ENCODE data around the gene NCBP3. TPM values are rescaled to one million over a fixed set of nuclear protein-coding genes. Genes with fewer than 3 reads are reported as not detected.
"Not testable (repeated sequence)": the region's sequence is repeated elsewhere in the genome, so short reads cannot be mapped to it uniquely, and the experiment has no call there.

NCBP3 gene
- polyA plus RNA-seq, 3 donors, result 75.4 to 113 (median 112) TPM

DNA sequence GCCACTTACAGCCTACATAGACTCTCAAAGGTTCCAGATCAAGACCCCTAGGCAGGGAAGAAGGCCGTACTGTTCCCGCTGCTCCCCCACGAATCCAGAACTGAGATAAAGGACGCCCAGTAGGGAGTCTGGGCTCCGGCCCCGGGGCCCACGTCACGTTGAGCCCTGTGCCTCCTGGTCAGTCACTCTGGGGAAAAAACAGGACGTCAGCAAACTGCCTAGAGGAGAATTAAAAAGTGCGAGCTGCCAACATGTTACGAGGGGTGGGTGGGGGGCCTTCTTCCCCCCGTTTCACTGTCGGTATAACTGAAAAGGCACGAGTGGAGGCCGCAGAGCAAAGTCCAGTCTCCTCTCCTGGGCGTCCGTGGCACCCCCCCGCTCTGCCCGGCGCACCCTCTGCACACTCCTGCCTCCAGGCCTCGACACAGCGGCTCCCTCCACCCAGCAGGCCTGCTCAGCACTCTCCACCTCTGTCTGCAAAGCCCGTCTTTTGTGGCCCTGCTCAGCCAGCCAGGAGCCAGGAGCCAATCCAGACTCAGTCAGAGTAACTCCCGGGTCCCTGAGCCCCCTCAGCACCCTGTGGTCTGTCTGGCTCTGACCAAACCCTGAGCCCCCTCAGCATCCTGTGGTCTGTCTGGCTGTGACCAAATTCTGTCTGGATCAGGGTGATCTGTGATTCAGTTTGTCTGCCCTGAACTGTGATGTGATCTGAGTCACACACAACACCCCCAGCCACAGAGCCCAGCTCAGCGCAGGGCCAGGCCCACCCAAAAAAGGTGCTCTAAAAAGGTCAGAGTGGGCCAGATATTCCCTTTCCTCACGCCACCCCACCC is 51.3 kb downstream of the NCBP3 start:
- DNase-seq, result no peak

DNA sequence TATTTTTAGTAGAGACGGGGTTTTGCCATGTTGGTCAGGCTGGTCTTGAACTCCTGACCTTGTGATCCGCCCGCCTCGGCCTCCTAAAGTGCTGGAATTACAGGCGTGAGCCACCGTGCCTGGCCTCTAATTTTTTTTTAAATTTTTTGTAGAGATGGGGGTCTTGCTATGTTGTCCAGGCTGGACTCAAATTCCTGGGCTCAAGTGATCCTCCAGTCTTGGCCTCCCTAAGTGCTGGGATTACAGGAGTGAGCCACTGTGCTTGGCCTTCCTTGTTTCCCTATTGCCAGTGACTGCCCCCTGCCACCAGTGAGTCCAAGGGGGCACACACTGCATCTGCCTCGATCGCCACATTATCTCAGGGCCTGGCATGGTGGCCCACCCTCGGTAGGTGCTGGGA is 51.9 kb downstream of the NCBP3 start:
- DNase-seq, result not testable (repeated sequence)

DNA sequence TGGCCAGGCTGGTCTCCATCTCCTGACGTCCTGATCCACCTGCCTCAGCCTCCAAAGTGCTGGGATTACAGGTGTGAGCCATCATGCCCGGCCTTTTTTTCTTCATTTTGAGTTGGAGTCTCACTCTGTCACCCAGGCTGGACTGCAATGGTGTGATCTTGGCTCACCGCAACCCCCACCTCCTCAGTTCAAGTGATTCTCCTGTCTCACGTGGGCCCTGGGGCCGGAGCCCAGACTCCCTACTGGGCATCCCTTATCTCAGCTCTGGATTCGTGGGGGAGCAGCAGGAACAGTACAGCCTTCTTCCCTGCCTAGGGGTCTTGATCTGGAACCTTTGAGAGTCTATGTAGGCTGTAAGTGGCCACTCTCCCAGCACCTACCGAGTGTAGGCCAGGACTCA is 52.8 kb downstream of the NCBP3 start:
- DNase-seq, result not testable (repeated sequence)

DNA sequence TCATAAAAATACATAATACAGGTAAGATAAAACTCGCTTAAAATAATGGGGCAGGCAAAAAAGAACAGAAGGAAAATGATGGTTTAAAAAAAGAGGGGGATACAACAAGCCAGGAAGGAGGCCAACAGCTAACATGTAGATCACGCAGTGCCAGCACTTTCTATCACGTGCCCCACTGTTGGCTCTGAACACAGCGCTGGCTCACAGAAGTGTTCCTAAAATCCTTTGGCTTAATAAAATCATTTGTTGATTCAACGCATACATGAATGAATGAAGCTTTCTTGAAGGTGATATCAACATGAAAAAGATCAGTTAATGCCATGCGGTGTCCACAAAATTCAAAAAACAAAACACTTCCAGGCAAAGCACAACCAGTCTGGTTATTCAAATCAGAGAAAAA is 53.6 kb downstream of the NCBP3 start:
- DNase-seq, result no peak

DNA sequence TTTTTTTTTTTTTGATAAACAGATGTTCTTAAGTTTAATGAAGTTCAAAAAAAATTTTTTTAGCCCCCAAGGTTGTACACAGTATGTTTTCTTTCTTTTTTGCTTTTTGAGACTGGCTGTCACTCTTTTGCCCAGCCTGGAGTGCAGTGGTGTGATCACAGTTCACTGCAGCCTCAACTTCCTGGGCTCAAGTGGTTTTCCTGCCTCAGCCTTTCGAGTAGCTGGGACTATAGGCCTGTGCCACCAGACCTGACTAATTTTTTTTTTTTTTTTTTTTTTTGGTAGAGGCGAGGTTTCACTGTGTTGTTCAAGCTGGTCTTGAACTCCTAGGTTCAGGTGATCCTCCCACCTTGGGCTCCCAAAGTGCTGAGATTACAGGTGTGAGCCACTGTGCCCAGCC is 57.8 kb downstream of the NCBP3 start:
- DNase-seq, result no peak

DNA sequence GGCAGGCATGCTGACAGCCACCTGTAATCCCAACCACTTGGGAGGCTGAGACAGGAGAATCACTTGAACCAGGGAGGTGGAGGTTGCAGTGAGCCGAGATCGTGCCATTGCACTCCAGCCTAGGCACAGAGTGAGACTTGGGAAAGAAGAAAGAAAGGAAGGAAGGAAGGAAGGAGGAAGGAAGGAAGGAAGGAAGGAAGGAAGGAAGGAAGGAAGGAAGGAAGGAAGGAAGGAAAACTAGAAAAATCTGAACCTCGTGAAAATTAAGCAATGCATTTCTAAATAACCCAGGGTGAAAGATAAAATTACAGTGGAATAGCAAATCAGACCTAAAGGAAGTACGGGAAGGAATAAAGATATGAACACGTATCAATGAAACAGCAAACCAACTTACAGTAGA is 60.7 kb downstream of the NCBP3 start:
- DNase-seq, result not testable (repeated sequence)

DNA sequence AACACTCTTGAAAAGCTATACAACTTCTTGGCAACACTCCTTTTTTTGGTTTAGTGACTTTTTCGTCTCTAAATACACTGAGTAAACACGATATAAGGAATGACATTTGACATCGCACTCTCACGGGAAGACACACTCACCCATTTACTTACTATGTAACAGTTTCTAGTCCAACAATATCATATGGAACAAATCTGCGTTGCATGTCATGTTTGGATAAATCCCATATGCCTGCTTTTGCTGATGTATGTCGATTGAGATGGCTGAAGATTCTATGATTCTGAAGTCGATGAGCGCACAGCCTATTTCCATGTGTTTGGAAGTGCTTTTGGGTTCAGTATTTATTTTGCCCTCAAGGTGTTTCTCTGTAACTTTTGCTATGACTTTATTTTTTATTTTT is 63.3 kb downstream of the NCBP3 start:
- DNase-seq, result no peak

DNA sequence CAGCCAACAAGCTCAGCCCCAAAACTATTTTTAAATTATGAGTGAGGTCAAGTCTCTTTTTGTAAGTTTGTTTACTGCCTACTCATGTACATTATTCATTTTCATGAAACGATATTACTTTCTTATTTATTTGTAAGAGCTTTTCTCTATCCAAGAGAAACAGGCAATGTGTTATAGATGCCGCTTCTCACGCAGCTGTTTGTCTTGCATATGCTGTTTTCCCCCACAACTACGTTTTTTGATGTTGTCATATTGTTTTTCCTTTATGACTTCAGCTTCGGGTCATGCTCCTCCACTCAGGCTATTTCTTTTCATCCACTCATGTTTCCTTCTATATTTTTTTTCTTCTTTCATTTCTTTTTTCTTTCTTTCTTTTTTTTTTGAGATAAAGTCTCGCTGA is 65.1 kb downstream of the NCBP3 start:
- no peak for DNase-seq

DNA sequence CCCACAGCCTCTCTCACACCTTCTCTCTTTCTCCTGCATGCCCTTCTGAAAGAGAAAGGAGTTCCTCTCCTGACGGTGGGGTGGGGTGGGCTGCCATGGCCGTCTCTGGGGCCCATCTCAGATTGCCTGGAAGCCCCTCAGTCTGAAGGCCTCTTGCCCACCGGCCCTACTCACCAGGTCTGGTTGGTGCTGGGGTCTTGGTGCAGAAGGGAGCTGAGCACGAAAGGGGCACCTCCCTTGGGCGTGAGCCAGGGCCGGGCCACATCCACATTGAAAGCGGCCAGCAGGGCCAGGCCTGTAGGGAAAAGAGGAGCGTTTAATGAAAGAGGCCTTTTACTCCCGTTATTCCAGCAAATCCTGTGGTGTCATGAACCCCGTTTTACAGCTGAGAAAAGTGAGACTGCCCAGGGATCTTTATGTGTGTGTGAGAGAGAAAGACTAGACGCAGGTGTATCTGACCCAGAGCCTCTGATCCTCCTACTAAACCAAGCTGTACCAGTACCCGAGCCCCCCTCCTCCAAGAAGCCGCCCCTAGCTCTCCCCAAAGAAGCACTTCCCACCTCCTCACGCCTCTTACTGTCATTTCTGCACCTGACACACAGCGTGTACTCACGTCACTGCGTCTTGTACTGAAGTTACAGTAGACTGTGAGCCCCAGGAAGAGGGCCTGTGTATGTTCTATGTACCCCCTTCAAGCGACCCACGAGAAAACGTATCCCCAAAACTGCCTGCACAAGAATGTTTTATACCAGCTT is 68.5 kb downstream of the NCBP3 start:
- no peak for DNase-seq

DNA sequence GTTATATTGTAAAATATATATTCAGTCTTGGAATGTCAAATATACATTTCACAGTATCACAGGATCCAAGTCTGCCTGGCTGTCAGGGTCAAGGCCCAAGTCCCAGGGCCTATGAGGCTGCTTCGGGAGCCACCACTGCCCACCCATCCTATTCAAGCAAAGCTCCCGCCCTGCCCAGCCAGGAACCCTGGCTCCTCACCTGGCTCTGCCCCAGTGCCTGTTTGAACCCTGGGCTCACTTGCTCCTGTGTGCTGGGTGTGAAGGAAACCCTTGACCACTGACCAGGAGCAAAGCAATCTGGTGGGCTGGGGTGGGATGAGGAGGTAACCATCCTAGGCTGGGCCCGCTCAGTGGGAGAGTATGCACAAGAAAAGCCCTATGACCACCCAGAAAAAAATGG is 72.1 kb downstream of the NCBP3 start:
- DNase-seq, result no peak

DNA sequence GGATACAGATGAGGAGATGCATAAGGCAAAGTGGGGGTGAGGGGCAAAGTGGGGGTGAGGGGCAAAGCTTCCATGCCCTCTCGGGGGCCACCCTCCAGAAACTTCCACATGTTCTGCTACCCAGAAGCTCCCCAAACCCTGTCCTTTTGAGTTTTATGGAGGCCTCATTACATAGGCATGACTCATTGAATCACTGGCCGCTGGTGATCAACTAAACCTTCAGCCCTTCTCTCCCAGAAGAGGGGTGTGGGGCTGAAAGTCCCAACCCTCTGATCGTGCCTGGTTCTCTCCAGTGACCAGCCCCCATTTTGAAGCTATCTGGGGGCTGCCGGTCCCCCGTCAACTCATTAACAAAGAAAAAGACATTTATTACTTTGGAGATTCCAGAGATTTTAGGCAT is 72.5 kb downstream of the NCBP3 start:
- no peak for DNase-seq

DNA sequence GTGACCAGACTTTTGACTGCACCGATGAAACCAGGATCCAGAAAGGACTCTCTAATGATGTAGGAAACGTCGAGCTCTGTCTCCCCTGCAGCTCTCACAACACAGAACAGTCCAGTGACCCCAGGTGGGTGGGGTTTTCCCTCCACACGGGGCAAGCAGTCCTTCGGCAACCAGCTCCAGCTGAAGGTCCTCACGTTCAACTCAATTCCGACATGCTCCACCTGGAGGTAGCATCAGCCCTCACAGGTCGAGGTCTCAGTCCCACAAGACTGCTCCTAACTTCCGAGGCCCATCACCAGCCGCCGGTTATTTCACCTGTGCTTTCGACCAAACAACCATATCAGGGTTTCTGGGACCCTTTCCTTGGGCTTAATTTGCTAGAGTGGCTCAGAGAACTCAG is 73.3 kb downstream of the NCBP3 start:
- DNase-seq, result no peak

DNA sequence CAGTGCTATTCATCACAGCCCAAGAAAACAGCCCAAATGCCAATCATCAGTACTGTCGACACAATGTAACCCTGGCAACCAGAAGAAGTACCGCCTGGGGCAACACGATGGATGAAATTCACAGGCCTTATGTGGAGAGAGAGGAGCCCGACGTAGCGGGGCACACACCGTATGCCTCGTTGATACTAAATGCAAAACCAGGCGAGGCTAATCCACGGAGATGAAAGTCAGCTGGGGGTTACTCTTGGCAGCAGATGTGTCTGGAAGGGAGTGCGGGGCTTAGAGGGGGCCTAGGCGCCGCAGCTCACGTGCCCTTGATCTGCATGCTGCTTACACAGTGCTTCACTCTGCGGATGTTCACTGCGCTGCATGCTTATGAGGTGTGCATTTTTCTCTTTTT is 74.9 kb downstream of the NCBP3 start:
- DNase-seq, result no peak

DNA sequence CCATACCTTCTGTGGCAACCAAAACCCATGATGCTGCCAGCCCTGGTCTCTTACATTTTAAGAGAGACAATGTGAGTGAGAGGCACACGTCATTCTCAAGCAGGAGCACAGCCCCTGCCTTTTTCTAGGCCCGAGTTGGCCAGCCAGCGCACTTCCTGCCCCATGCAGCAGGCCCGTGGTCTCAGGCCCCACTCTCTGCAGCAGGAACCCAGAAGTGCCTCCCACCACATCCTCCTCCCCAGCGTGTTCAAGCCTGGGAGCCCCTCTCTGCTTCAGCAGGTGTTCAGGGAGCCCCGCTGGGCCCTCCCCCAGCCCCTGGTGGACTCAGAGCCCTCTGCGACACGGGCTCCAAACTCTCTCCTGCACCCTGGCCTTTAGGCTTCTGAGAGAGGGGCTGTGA is 75.6 kb downstream of the NCBP3 start:
- no peak for DNase-seq

DNA sequence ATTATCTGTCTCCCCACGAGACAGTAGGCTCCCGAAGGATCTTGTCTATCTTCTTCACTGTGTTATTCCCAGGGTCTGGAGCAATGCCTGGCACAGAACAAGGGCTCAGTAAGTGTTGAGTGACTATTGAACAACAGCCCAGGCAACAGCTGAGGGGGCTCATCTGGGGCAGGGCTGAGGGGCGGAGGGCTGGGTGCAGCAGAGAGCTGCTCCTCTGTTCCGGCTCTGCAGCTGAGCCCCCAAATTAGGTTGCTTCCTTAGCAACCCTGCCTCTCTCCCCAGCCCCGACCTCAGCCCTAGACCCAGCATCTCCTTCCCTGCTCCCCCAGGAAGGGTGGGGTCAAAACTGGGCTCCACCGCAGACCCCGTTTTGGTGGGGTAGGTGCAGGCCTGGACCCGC is 77.3 kb downstream of the NCBP3 start:
- no peak for DNase-seq

DNA sequence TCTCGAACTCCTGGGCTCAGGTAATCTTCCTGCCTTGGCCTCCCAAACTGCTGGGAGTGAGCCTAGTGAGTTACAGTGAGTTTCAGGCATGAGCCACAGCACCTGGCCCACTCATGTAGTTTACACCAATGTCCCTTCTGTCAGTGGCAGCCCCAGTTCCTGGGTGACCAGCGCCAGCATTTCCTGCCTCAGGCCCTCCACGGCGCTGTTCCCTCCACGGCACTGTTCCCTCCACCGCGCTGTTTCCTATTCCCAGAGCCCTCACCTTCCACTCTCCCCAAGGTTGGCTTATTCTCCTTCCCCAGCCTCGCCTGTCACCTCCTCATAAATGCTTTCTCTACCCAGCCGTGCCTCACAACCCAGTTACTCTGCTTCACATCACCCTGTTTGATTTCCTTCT is 77.7 kb downstream of the NCBP3 start:
- no peak for DNase-seq

DNA sequence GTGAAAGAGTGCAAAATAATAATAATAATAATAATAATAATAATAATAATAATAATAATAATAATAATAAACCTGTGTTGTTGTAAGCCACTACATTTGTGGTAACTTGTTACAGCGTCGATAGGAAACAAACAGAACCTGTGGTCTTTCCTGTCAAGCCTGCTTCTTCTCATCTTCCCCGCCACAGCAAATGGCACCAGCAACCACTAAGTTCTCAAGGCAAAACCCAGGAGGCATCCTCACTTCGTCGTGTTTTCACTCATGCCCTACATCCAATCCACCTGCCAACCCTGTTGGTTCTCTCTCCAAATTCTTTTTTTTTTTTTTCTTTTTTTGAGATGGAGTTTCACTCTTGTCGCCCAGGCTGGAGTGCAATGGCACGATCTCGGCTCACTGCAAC is 79.3 kb downstream of the NCBP3 start:
- DNase-seq, result no peak

DNA sequence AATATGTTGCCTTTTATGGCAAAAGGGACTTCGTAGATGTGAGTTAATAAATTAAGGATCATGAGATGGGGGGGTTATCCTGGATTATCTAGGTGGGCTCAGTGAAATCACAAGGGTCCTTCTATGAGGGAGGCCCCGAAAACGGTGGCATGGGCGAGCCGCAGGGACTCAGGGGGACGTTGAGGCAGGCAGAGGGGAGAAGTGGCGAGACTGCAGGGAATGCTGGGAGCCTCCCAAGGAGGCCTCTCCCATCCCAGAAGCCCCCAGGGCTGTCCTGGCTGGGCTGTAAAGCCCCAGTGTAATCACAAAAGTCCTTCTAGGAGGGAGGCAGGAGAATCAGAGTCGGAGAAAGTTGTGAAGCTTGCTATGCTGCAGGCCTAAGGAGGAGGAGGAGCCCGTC is 80.1 kb downstream of the NCBP3 start:
- no peak for DNase-seq

DNA sequence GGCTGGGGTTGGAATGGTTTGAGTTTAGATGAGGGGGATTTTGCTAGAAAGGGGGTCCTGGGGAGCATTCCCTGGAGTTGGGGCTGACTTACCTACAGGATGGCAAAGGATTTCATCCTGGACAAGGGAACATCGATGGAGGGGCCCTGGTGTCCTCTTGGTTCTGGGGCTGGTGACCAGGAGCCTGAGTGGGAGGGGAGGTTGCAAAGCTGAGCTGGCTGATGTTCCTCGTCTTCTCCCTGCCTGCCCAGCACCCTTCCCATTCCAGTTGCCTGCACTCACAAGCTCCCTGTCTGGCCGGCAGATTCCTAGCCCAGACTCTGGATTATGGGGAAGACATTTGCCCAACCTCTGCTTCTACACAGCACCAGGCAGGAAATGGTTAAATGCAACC is 82.3 kb downstream of the NCBP3 start:
- DNase-seq, result no peak

DNA sequence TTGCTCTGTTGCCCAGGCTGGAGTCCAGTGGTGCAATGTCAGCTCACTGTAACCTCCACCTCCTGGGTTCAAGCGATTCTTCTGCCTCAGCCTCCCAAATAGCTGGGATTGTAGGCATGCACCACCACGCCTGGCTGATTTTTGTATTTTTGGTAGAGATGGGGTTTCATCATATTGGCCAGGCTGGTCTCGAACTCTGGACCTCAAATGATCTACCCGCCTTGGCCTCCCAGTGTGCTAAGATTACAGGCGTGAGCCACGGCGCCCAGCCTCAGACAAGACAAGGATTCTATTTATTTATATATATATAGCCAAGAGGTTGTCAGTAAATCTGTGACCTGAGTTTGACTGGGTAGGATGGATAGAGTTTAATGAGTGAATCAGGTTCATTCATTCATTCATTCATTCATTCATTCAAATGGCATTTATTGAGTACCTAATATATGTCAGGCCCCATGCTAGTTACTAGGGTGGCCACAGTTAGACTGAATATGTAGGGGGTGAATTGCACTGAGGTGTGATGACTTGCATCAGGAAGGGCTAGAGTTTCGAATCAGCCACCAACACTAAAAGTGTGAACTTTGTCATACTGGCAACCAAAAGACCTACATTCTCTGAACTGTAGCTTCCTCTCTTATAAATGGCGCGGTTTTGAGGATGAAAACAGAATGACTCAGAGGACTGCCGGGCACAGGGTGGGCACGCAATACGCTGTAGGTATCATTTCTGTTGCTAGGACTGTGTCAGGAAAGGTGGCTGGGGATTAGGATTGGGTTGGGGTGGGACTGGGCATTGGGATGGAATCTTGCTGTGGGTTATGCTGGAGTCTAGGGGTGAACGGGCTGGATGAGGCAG is 82.9 kb downstream of the NCBP3 start:
- DNase-seq, result no peak

DNA sequence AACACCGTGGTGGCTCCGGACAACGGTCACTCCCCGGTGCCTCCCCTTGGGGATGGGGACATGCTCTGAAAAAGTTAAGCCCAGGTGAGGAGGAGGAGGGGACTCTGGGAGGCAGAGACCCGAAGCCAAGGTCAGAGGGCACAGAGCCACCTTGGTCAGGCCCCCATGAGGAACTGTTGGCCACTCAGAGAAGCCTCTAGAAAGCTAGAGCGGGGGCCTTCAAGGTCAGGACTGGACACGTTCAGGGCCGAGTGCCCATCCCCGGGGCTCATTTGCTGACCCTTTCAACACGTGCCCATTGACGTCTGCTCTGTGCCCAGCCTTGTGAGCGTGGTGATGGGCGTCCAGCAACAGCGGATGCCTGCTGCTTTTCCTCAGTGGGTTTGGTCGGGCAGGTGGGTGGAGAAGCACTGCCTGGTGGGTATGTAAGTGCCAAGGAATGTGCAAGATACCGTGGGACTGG is 84.1 kb downstream of the NCBP3 start:
- DNase-seq, result no peak
